Right lobe of liver (tissue), 4 donors: ENCODE results near the gene TRAP1.

Experiments used
- CTCF ChIP-seq, 4 donors: fragments of 200-600 bp in 3 of 4; fragments of 450-650 bp in 1 of 4; IDR thresholded peaks; one replicate each; pipeline versions ENCODE4 v1.5.1 to v1.8.0; 2016 to 2022; ENCODE audit warnings: antibody characterized with exemption in 4 of 4, mild to moderate bottlenecking in 2 of 4
- POLR2A ChIP-seq: fragments of 450-650 bp; IDR thresholded peaks from one replicate; pipeline ENCODE4 v1.6.1; 2017; ENCODE audit warnings: antibody characterized with exemption, mild to moderate bottlenecking
- donor health status: DM: no; HTN: no; CAD: no.
- donor health status: DM: no; HTN: no; CAD: no.
- donor health status: DM: no; HTN: yes; CAD: no.

GRCh38 chr16:3659251-3659650, 58.1 kb downstream of the TRAP1 start:
- no peak for TF ChIP-seq POLR2A
- TF ChIP-seq CTCF (IDR thresholded peaks at IDR 0.05): no peak
